ENCODE results near the gene ATF7IP2. TPM values are rescaled to one million over a fixed set of nuclear protein-coding genes. Genes with fewer than 3 reads are reported as not detected.
"Not testable (repeated sequence)": the region's sequence is repeated elsewhere in the genome, so short reads cannot be mapped to it uniquely, and the experiment has no call there.

Gene ATF7IP2
- total RNA-seq, 1 donor from 2014 or later = 8.6 TPM

DNA sequence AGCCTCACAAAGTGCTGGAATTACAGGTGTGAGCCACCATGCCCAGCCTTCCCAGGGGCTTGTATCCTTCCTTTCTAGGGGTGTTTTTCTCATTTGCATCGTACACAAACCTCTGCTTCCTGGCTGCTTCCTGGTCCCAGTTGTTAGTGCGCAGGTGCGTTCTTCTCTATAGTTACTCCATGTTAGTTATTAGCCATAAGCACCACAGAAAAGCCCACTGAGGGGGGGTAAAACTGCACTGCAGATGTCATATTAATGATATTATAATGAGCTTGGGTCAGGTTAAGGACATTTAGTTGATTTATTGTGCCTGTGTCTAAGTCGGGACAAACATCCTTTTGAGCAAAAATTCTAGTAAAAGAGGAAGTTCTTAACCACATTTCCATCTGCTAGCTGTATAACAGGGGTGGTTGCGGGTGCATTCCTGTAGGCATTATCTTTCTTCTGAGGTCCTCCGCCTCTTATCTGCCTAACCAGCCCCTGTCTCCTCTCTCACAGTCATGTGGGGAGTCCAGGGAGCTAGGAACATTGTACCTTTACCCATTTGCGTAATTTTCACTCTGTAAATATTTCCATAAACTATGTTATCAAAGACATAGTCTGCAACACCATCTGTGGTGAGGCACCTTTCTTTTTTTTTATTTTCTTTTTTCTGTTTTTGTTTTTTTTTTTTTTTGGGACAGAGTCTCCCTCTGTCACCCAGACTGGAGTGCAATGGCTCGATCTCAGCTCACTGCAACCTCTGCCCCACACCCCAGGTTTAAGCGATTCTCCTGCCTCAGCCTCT is 23.6 kb upstream of the ATF7IP2 start:
- Histone ChIP-seq H3K27ac (ENCODE audit: low read depth, low read length) (no peak overlapping the region), H3K9me3 (ENCODE audit: insufficient read depth, low read depth, low read length) (no peaks in the 10 kb centered on the region), H3K4me3 (ENCODE audit: insufficient read depth, low read depth, low read length) (no peak overlapping the region), H4K20me1 (ENCODE audit: insufficient read depth, low read length) (no peaks in the 10 kb centered on the region), H3K36me3 (ENCODE audit: insufficient read depth, low read length) (no peaks in the 10 kb centered on the region), H2AFZ (ENCODE audit: low read depth, low read length) (no peak overlapping the region), H3K9ac (ENCODE audit: low read length) (no peak overlapping the region), H3K4me1 (ENCODE audit: insufficient read depth, low read length) (no peaks in the 10 kb centered on the region), H3K79me2 (ENCODE audit: insufficient read depth, low read length) (no peaks in the 10 kb centered on the region), H3K4me2 (ENCODE audit: low read length) (no peak overlapping the region), H3K27me3 (ENCODE audit: insufficient read depth, low read length) (no peaks in the 10 kb centered on the region)
- FAIRE-seq = no peak
- Mint-ChIP-seq H3K9me3 (ENCODE audit: unreplicated experiment) (no peaks in the 10 kb centered on the region), H3K27ac (ENCODE audit: unreplicated experiment) (no peak overlapping the region), H3K4me1 (ENCODE audit: low read depth, unreplicated experiment) (no peaks in the 10 kb centered on the region), H3K4me3 (ENCODE audit: unreplicated experiment) (no peak overlapping the region), H3K36me3 (ENCODE audit: low read depth, unreplicated experiment) (no peaks in the 10 kb centered on the region), H3K27me3 (ENCODE audit: low read depth, unreplicated experiment) (no peaks in the 10 kb centered on the region)
- TF ChIP-seq EZH2 (IDR thresholded peaks at IDR 0.05; ENCODE audit: insufficient read depth, low read length) = no peak
- TF ChIP-seq CTCF (IDR thresholded peaks at IDR 0.05; ENCODE audit: insufficient read depth, low read depth, low read length) = no peak
- DNase-seq (ENCODE audit: low read depth) = peak; percentile 16

GRCh38 chr16:10362864-10363197 is 23.0 kb upstream of the ATF7IP2 start:
- not testable (repeated sequence) for H3K4me1 ChIP-seq (ENCODE audit: insufficient read depth, low read length)

GRCh38 chr16:10366619-10367018 is 19.2 kb upstream of the ATF7IP2 start:
- not testable (repeated sequence) for H3K36me3 ChIP-seq (ENCODE audit: insufficient read depth, low read length); H3K4me1 Mint-ChIP-seq (ENCODE audit: low read depth, unreplicated experiment); H3K9me3 ChIP-seq (ENCODE audit: insufficient read depth, low read depth, low read length); H3K79me2 ChIP-seq (ENCODE audit: insufficient read depth, low read length); H3K27ac Mint-ChIP-seq (ENCODE audit: unreplicated experiment); H3K4me3 ChIP-seq (ENCODE audit: insufficient read depth, low read depth, low read length); H4K20me1 ChIP-seq (ENCODE audit: insufficient read depth, low read length); DNase-seq (ENCODE audit: low read depth); H3K27me3 ChIP-seq (ENCODE audit: insufficient read depth, low read length); H3K9ac ChIP-seq (ENCODE audit: low read length); H3K27ac ChIP-seq (ENCODE audit: low read depth, low read length); H2AFZ ChIP-seq (ENCODE audit: low read depth, low read length); FAIRE-seq; H3K9me3 Mint-ChIP-seq (ENCODE audit: unreplicated experiment); H3K27me3 Mint-ChIP-seq (ENCODE audit: low read depth, unreplicated experiment); H3K36me3 Mint-ChIP-seq (ENCODE audit: low read depth, unreplicated experiment); H3K4me3 Mint-ChIP-seq (ENCODE audit: unreplicated experiment); H3K4me2 ChIP-seq (ENCODE audit: low read length); H3K4me1 ChIP-seq (ENCODE audit: insufficient read depth, low read length)

More at GRCh38 chr16:10362864-10363197, 23.0 kb upstream of the ATF7IP2 start:
- not testable (repeated sequence) for H3K4me1 Mint-ChIP-seq (ENCODE audit: low read depth, unreplicated experiment); H3K27ac ChIP-seq (ENCODE audit: low read depth, low read length); H4K20me1 ChIP-seq (ENCODE audit: insufficient read depth, low read length); H3K36me3 Mint-ChIP-seq (ENCODE audit: low read depth, unreplicated experiment); H3K4me3 ChIP-seq (ENCODE audit: insufficient read depth, low read depth, low read length); H3K9me3 Mint-ChIP-seq (ENCODE audit: unreplicated experiment); DNase-seq (ENCODE audit: low read depth); H3K36me3 ChIP-seq (ENCODE audit: insufficient read depth, low read length); H3K79me2 ChIP-seq (ENCODE audit: insufficient read depth, low read length); H3K27me3 ChIP-seq (ENCODE audit: insufficient read depth, low read length); H3K4me3 Mint-ChIP-seq (ENCODE audit: unreplicated experiment); H3K9ac ChIP-seq (ENCODE audit: low read length); H3K4me2 ChIP-seq (ENCODE audit: low read length); H3K27me3 Mint-ChIP-seq (ENCODE audit: low read depth, unreplicated experiment); H3K27ac Mint-ChIP-seq (ENCODE audit: unreplicated experiment); FAIRE-seq; H3K9me3 ChIP-seq (ENCODE audit: insufficient read depth, low read depth, low read length); H2AFZ ChIP-seq (ENCODE audit: low read depth, low read length)
